Left ventricle myocardium superior (tissue), 1 donor: ENCODE data around the gene TAS2R19. TPM values are rescaled to one million over a fixed set of nuclear protein-coding genes. Genes with fewer than 3 reads are reported as not detected.

Experiments
- ATAC-seq: fragments of 200-7000 bp; cut with Tn5 transposase; one replicate; pipeline ENCODE4 v1.9.1; 2020; ENCODE audit warnings: mild to moderate bottlenecking, moderate library complexity
- DNase-seq: peaks from one replicate; pipeline ENCODE4 v3.0.0-alpha.2; 2020
- intact Hi-C: fragments of 100-400 bp; cut with micrococcal nuclease; formaldehyde crosslinking; loops from one replicate; pipeline ENCODE4 v1.11.0; 2022
- total RNA-seq: library from RNA; stranded (reverse); fragmentation: NEBNext Ultra II Directional; extraction: Animal tissue kit (Norgen Biotek cat#: 25700); gene quantifications from one replicate; pipeline ENCODE4 v1.2.1, GENCODE V29; 2021
- donor health status: DM: no; HTN: yes; CAD: no; lungs with severe emphysema.

TAS2R19 gene
- total RNA-seq, 1 donor from 2014 or later: 0.77 TPM

GRCh38 chr12:11007608-11008007 is 14.8 kb downstream of the TAS2R19 start:
- intact Hi-C loops: no loop called here
- no peak for ATAC-seq
- DNase-seq: no peak

GRCh38 chr12:10998204-10998603 is 24.2 kb downstream of the TAS2R19 start, which contains the start of gene TAS2R20:
Gene TAS2R20, minus strand, starts transcription at chr12:10998304. Its CDS starts 429 bp downstream, at chr12:10997875.
- intact Hi-C loops: no loop called here
- ATAC-seq (no peak), DNase-seq (no peak)

DNA sequence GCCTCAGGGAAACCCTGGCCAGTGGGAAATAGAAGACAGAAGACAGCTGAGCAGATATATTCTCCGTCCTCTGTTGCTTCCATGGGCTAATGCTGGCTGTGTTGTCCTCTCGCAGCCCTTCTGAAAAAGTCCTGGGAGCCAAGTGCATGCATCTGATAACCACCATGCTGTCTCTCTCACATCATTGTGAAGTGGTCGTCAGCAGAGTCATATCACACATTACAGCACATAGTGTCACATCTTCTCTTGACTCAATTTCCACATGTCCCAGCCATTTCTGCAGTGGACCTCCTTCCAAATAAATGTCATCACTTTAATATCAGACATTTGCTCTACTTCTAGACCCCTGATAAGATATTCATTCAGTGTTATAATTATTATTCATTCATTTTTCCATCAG is 28.1 kb downstream of the TAS2R19 start:
- no peak for DNase-seq
- intact Hi-C loops: no loop called here
- no peak for ATAC-seq

- no peak for ATAC-seq
- intact Hi-C loops: no loop called here
- no peak for DNase-seq
Observed at GRCh38 chr12:10989107-10989506, 33.3 kb downstream of the TAS2R19 start.

GRCh38 chr12:10986812-10987211 is 35.6 kb downstream of the TAS2R19 start, which contains the start of gene TAS2R50:
Gene TAS2R50, minus strand, starts transcription at chr12:10986912. Its CDS starts 52 bp downstream, at chr12:10986860.
- DNase-seq (no peak), ATAC-seq (no peak)
- intact Hi-C loops: no loop called here

DNA sequence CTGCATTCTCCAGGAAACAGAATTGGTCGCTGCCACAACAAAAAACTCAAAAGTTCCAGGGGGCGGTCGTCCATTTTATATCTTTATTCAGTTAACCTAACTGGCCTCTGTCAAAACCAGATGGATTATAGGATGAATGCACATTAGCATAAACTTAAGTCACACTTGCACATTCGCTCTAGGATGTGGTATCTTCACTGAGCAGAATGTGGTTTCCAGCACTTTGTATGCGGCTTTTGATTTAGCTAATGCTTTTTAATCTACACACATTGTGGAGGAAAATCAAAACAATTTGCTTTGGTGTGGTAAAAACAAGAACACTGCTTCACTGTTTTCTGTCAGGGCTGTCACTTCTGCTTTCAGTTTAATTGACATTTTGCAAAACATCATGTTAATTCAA is 40.2 kb downstream of the TAS2R19 start:
- ATAC-seq: no peak
- intact Hi-C loops: no loop called here
- no peak for DNase-seq

DNA sequence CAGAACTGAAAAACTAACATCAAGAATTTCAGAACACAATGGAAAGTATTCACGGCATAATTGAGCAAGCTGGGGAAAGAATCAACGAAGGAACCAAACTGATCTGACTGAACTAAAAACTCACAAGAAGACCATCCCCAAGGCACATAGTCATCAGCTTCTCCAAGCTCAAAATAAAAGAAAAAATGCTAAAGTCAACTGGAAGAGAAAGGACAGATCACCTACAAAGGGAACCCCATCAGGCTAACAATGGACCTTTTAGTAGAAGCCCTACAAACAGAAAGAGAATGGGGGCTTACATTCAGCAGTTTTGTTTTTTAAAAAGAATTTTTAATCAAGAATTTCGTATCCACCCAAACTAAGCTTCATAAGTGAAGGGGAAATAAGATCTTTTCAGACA is 47.5 kb downstream of the TAS2R19 start:
- no peak for DNase-seq
- no peak for ATAC-seq
- intact Hi-C loops: no loop called here

Other genes starting within 250 kb of the TAS2R19 start
- gene TAS2R7, start 220.0 kb downstream of the TAS2R19 start, total RNA-seq: not detected
- not detected for gene TAS2R8, start 215.3 kb downstream of the TAS2R19 start, total RNA-seq
- gene TAS2R9, start 212.5 kb downstream of the TAS2R19 start, total RNA-seq: not detected
- gene TAS2R10, start 196.3 kb downstream of the TAS2R19 start, total RNA-seq: not detected
- gene PRR4, start 173.1 kb downstream of the TAS2R19 start, total RNA-seq: 0.94 TPM
- gene PRH1, start 138.4 kb downstream of the TAS2R19 start, total RNA-seq: 3.8 TPM
- 0.30 TPM for gene TAS2R13, start 113.1 kb downstream of the TAS2R19 start, total RNA-seq
- not detected for gene PRH2, start 93.4 kb downstream of the TAS2R19 start, total RNA-seq
- 0.45 TPM for gene TAS2R14, start 83.4 kb downstream of the TAS2R19 start, total RNA-seq
- 0.25 TPM for gene TAS2R50, start 35.7 kb downstream of the TAS2R19 start, total RNA-seq
- 0.42 TPM for gene TAS2R20, start 24.3 kb downstream of the TAS2R19 start, total RNA-seq
- gene TAS2R31, start 8.8 kb upstream of the TAS2R19 start, total RNA-seq: 0.67 TPM
- 0.27 TPM for gene TAS2R46, start 39.7 kb upstream of the TAS2R19 start, total RNA-seq
- gene TAS2R43, start 69.7 kb upstream of the TAS2R19 start, total RNA-seq: not detected
- 0.72 TPM for gene TAS2R30, start 112.0 kb upstream of the TAS2R19 start, total RNA-seq
- gene SMIM10L1, start 148.6 kb upstream of the TAS2R19 start, total RNA-seq: 13.7 TPM
- gene TAS2R42, start 164.3 kb upstream of the TAS2R19 start, total RNA-seq: not detected
- not detected for gene PRB3, start 247.1 kb upstream of the TAS2R19 start, total RNA-seq